Measurements from ENCODE around the gene CDC37. TPM values are rescaled to one million over a fixed set of nuclear protein-coding genes. Genes with fewer than 3 reads are reported as not detected.

The CDC37 gene
- total RNA-seq, 1 experiment from 2014 or later = 188 TPM

DNA sequence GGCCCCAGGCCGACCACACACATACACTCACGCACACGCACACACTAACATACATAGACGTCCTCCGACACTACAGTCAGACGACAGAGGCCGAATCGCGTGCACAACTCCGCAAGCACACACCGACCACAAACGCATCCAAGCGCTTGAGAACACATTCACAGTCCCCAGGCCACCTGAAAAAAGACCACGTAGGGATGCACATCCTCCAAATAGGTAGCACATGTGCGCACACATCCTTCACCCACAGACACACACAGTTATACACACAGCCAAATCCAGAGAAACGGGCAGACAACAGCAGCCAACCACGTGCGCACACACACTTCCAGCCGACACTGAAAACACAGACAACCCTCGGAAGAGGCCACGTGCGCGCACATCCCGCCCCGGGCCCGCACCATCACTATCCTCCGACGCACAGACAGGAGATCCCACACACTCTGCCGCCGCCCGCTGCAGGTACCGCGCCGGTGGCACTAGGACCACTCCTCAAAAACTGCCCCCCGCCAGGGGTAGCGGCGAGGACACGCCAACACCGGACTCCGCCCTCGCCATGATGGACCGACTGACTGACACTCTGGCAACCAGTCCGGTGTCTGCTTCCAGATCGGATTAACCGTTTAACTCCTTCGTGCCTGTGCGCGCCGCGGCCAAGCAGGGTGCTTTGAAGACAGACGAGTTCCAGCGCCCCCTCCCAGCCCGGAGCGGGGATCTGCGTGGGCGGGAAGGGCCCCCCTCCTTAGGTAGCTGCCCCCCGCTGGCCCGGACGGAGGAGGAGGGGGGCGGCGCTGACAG is 16.5 kb upstream of the CDC37 start:
- H3K27ac Mint-ChIP-seq (ENCODE audit: low read depth, unreplicated experiment) = no peak overlapping the region
- intact Hi-C loops (cut with micrococcal nuclease) = loop anchor here (5.0 kb wide), 1 partner anchor 147 kb away; the partner anchor contains the start of genes CDKN2D and KRI1
- peaks cover 48% of the 10 kb centered on the region for H3K27me3 Mint-ChIP-seq (ENCODE audit: insufficient read depth, unreplicated experiment)
- ChIA-PET CTCF (interaction anchor here (0.6 to 0.7 kb wide), 3 partner anchors 14 to 1256 kb away, joined by 3 to 4 read pairs (median 3); no protein-coding TSS in a partner anchor), POLR2A (interaction anchor here (1.2 kb wide), 1 partner anchor 17 kb away, joined by 4 read pairs; the partner anchor contains the start of gene CDC37)
- no peaks in the 10 kb centered on the region for H3K9me3 Mint-ChIP-seq (ENCODE audit: unreplicated experiment)
- H3K4me1 Mint-ChIP-seq (ENCODE audit: insufficient read depth, unreplicated experiment) = peaks cover 25% of the 10 kb centered on the region
- DNase-seq (ENCODE audit: unreplicated experiment) = peak; percentile 58
- H3K4me3 Mint-ChIP-seq (ENCODE audit: unreplicated experiment) = peak overlapping the region; percentile 77
- H3K36me3 Mint-ChIP-seq (ENCODE audit: insufficient read depth, unreplicated experiment) = no peaks in the 10 kb centered on the region
- TF ChIP-seq, protein P1, sequence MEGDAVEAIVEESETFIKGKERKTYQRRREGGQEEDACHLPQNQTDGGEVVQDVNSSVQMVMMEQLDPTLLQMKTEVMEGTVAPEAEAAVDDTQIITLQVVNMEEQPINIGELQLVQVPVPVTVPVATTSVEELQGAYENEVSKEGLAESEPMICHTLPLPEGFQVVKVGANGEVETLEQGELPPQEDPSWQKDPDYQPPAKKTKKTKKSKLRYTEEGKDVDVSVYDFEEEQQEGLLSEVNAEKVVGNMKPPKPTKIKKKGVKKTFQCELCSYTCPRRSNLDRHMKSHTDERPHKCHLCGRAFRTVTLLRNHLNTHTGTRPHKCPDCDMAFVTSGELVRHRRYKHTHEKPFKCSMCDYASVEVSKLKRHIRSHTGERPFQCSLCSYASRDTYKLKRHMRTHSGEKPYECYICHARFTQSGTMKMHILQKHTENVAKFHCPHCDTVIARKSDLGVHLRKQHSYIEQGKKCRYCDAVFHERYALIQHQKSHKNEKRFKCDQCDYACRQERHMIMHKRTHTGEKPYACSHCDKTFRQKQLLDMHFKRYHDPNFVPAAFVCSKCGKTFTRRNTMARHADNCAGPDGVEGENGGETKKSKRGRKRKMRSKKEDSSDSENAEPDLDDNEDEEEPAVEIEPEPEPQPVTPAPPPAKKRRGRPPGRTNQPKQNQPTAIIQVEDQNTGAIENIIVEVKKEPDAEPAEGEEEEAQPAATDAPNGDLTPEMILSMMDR (IDR thresholded peaks at IDR 0.05; ENCODE audit: unreplicated experiment) = no peak
- BruUV-seq (replicated peaks) = no TSS peak

DNA sequence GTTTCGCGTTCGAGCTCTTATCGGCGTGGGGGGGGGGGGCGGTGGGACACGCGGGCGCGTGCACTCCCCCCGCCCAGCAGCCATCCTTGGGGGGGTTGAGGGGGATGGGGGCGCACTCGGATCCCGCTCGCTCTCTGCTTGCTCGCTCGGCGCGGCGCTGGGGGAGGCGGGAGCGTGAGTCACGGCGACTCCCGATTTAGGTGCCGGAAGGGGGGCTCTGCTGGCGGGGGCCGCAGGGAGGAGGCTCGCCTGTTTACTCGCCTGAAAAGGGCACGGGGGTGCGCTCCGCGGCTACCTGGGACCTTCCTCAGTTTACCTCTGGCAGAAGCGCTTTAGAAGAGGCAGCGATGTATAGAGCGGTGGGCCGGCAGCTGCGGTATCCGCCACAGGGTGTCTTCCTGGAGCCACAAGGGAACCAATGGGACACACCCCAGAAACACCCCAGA is 15.9 kb upstream of the CDC37 start:
- no TSS peak for BruUV-seq (replicated peaks)
- Mint-ChIP-seq H3K9me3 (ENCODE audit: unreplicated experiment) (no peaks in the 10 kb centered on the region), H3K4me3 (ENCODE audit: unreplicated experiment) (peak overlapping the region; percentile 77), H3K27me3 (ENCODE audit: insufficient read depth, unreplicated experiment) (peaks cover 48% of the 10 kb centered on the region), H3K36me3 (ENCODE audit: insufficient read depth, unreplicated experiment) (no peaks in the 10 kb centered on the region), H3K27ac (ENCODE audit: low read depth, unreplicated experiment) (no peak overlapping the region), H3K4me1 (ENCODE audit: insufficient read depth, unreplicated experiment) (peaks cover 25% of the 10 kb centered on the region)
- DNase-seq (ENCODE audit: unreplicated experiment) = no peak
- TF ChIP-seq, protein P1 (IDR thresholded peaks at IDR 0.05; ENCODE audit: unreplicated experiment) = no peak
- ChIA-PET POLR2A (no interaction called here), CTCF (interaction anchor here (0.6 to 1.7 kb wide), 2 partner anchors 17 to 1257 kb away, joined by 3 to 10 read pairs; no protein-coding TSS in a partner anchor)
- intact Hi-C loops (cut with micrococcal nuclease) = no loop called here

DNA sequence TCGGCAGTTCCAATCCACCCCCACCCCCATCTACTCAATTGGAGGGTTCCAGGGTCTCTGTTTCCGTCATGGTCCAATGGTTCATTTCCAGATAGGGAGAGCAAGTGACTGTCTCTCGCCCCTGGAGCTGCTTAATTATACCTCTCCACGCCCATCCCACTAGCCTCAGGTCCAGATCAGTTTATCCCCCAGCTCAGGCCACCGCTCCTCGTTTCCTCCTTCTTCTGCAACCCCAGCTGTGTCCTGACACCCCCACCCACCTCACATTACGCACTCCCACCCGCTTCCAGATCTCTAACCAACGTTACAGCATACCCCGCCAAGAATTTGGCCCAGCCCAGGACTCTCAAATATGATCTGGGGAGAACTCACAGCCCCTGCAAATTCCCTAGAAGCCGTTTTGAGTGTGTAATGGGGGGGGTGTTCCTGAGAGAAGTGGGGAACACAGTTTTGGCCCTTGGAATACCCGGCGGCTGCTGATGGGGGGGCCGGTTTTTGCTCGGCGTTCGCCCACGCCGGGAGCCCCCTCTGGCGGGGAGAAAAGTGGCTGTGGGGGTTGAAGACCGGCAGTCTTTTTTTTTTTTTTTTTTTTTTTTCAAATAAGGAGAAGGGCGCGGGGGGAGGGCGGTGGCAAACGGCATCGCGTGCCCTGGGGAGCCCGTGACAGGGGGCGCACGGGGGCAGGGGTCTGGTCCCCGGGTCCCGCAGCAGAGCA is 15.3 kb upstream of the CDC37 start:
- no peak overlapping the region for H3K4me3 Mint-ChIP-seq (ENCODE audit: unreplicated experiment)
- no peak for DNase-seq (ENCODE audit: unreplicated experiment)
- intact Hi-C loops (cut with micrococcal nuclease) = no loop called here
- TF ChIP-seq, protein P1 (IDR thresholded peaks at IDR 0.05; ENCODE audit: unreplicated experiment) = no peak
- H3K4me1 Mint-ChIP-seq (ENCODE audit: insufficient read depth, unreplicated experiment) = peaks cover 25% of the 10 kb centered on the region
- no peak overlapping the region for H3K27ac Mint-ChIP-seq (ENCODE audit: low read depth, unreplicated experiment)
- BruUV-seq (replicated peaks) = no TSS peak
- no peaks in the 10 kb centered on the region for H3K9me3 Mint-ChIP-seq (ENCODE audit: unreplicated experiment)
- ChIA-PET CTCF (interaction anchor here (0.6 to 6.4 kb wide), 8 partner anchors 8 to 1257 kb away, joined by 3 to 74 read pairs (median 3); partner anchors contain the start of gene CDC37), POLR2A (interaction anchor here (0.7 to 1.4 kb wide), 2 partner anchors 13 to 14 kb away, joined by 4 read pairs; no protein-coding TSS in a partner anchor)
- no peaks in the 10 kb centered on the region for H3K36me3 Mint-ChIP-seq (ENCODE audit: insufficient read depth, unreplicated experiment)
- H3K27me3 Mint-ChIP-seq (ENCODE audit: insufficient read depth, unreplicated experiment) = peaks cover 48% of the 10 kb centered on the region

DNA sequence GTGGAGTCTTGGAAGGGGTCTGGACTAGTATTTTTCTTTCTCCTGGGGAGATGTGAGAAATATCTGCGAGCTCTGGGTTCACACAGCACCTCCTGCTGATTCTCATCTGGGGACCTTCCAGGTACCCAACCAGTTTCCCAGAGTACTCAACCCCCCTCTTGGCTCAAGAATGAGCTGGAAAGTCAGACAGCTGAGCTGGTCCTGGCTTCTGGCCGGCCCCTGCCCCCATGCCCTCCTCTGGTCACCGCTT is 14.8 kb upstream of the CDC37 start:
- POLR2A ChIA-PET = interaction anchor here (0.7 to 1.4 kb wide), 2 partner anchors 12 to 14 kb away, joined by 4 read pairs; no protein-coding TSS in a partner anchor
- Mint-ChIP-seq H3K4me1 (ENCODE audit: insufficient read depth, unreplicated experiment) (peaks cover 25% of the 10 kb centered on the region), H3K27ac (ENCODE audit: low read depth, unreplicated experiment) (no peak overlapping the region), H3K4me3 (ENCODE audit: unreplicated experiment) (no peak overlapping the region), H3K27me3 (ENCODE audit: insufficient read depth, unreplicated experiment) (peaks cover 48% of the 10 kb centered on the region), H3K36me3 (ENCODE audit: insufficient read depth, unreplicated experiment) (no peaks in the 10 kb centered on the region), H3K9me3 (ENCODE audit: unreplicated experiment) (no peaks in the 10 kb centered on the region)
- no TSS peak for BruUV-seq (replicated peaks)
- intact Hi-C loops (cut with micrococcal nuclease) = no loop called here
- CTCF ChIA-PET = interaction anchor here (0.6 to 6.4 kb wide), 9 partner anchors 8 to 433 kb away, joined by 3 to 74 read pairs (median 3); partner anchors contain the start of gene CDC37
- TF ChIP-seq, protein P1 (IDR thresholded peaks at IDR 0.05; ENCODE audit: unreplicated experiment) = no peak
- DNase-seq (ENCODE audit: unreplicated experiment) = no peak

Measured in MCF 10A (cell line).